A549 (cell line): ENCODE data around the gene CXorf49.

Experiments
- HEYL ChIP-seq: fragments of 250-450 bp; sonication (Bioruptor Pico); IDR thresholded peaks from 2 replicates; pipeline ENCODE4 v1.8.0; 2021; ENCODE audit warnings: mild to moderate bottlenecking, moderate library complexity
- POLR2A ChIP-seq: IDR thresholded peaks from 2 replicates; pipeline ENCODE4 v1.6.1; 2012; ENCODE audit warnings: mild to moderate bottlenecking, low read length
- RARB ChIP-seq: fragments of 250-450 bp; sonication (Bioruptor Pico); IDR thresholded peaks from 2 replicates; pipeline ENCODE4 v1.8.0; 2021; ENCODE audit warnings: mild to moderate bottlenecking, moderate library complexity
- RNF2 ChIP-seq: fragments of 200-600 bp; sonication (generic); IDR thresholded peaks from 2 replicates; pipeline ENCODE4 v1.6.1; 2016; ENCODE audit warnings: low read depth, mild to moderate bottlenecking, antibody characterized with exemption, moderate library complexity, borderline replicate concordance
- ZFP36 ChIP-seq: fragments of 450-650 bp; IDR thresholded peaks from 2 replicates; pipeline ENCODE4 v1.6.1; 2014; ENCODE audit warnings: borderline replicate concordance; ENCODE audit not compliant: partially characterized antibody
- TF ChIP-seq, protein P1 (sequence below): fragments of 450-650 bp; IDR thresholded peaks from 2 replicates; pipeline ENCODE4 v1.6.1; 2014; ENCODE audit warnings: antibody characterized with exemption
- TF ChIP-seq, protein P2 (sequence below): fragments of >200 bp; sonication (Bioruptor Twin); formaldehyde crosslinking; IDR thresholded peaks from 3 replicates; pipeline ENCODE4 v1.5.1; 2016

DNA sequence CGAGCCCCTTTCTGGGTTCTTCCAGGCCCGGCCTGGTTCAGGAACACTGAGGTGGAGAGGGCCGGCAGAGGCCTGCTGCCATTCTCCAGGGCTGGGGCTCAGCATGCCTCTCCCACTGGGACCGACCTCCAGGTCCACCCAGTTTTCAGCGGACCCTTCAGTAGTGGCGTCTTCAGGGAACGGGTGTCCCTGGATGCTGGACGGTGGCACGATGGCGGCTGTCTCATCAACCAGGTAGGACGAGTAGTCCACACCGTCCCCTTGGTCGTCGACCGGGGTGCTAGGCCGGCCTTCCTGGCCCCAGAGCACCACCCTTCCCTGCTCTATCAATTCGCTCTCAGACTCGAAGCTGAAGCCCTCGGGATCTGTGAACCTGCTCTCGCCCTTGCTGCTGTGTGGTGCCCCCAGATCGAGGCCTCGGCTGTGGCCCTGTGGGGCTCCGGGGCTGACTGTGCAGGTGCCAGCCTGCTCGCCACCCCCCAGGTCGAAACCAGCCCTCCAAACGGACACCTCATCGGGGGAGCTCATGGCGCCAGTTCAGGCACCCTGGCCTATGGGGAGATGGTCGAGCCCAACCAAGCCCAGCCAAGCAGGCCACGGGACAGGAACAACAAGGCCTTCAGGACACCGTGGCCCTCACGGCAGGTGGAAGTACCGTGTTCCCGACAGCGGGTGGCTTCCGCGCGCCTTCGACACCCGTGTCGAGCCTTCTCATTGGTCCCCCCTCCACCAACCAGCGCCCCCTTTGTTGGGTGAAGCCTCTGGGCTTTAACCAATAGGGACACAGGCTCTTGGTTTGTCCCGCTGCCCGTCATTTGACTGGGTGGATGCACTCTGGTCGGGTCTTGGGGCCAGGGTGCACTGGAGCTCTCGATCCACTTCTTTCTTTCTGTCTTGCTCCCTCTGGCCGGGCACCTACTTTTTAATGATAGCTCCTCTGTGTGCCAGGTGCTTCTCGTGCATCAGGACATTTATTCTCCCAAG is 51.6 kb downstream of the CXorf49 start:
- TF ChIP-seq HEYL (CRISPR knock-in tag) (no peak), RNF2 (no peak), POLR2A (no peak), RARB (CRISPR knock-in tag) (no peak), ZFP36 (no peak)
- TF ChIP-seq, protein P1, sequence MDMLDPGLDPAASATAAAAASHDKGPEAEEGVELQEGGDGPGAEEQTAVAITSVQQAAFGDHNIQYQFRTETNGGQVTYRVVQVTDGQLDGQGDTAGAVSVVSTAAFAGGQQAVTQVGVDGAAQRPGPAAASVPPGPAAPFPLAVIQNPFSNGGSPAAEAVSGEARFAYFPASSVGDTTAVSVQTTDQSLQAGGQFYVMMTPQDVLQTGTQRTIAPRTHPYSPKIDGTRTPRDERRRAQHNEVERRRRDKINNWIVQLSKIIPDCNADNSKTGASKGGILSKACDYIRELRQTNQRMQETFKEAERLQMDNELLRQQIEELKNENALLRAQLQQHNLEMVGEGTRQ: no peak
- TF ChIP-seq, protein P2, sequence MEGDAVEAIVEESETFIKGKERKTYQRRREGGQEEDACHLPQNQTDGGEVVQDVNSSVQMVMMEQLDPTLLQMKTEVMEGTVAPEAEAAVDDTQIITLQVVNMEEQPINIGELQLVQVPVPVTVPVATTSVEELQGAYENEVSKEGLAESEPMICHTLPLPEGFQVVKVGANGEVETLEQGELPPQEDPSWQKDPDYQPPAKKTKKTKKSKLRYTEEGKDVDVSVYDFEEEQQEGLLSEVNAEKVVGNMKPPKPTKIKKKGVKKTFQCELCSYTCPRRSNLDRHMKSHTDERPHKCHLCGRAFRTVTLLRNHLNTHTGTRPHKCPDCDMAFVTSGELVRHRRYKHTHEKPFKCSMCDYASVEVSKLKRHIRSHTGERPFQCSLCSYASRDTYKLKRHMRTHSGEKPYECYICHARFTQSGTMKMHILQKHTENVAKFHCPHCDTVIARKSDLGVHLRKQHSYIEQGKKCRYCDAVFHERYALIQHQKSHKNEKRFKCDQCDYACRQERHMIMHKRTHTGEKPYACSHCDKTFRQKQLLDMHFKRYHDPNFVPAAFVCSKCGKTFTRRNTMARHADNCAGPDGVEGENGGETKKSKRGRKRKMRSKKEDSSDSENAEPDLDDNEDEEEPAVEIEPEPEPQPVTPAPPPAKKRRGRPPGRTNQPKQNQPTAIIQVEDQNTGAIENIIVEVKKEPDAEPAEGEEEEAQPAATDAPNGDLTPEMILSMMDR: no peak
